Neural crest cell (in vitro differentiated cells): ENCODE measurements around the gene PLB1. TPM values are rescaled to one million over a fixed set of nuclear protein-coding genes. Genes with fewer than 3 reads are reported as not detected.

Experiments used
- DNase-seq: peaks from one replicate; pipeline ENCODE4 v3.0.0; 2021; ENCODE audit warnings: low read depth, mixed read lengths, low spot score
- H3K27ac Mint-ChIP-seq: one replicate; pipeline ENCODE4 v1.8.0; 2021; ENCODE audit warnings: mild to moderate bottlenecking, mixed read lengths; ENCODE audit not compliant: unreplicated experiment
- H3K27me3 Mint-ChIP-seq: 2 replicates; pipeline ENCODE4 v1.8.0; 2021; ENCODE audit warnings: low read depth, mild to moderate bottlenecking, mixed read lengths
- H3K36me3 Mint-ChIP-seq: 2 replicates; pipeline ENCODE4 v1.8.0; 2021; ENCODE audit warnings: low read depth, mild to moderate bottlenecking, mixed read lengths
- H3K4me1 Mint-ChIP-seq: 2 replicates; pipeline ENCODE4 v1.8.0; 2021; ENCODE audit warnings: mixed read lengths
- H3K4me3 Mint-ChIP-seq: one replicate; pipeline ENCODE4 v1.8.0; 2021; ENCODE audit warnings: mild to moderate bottlenecking, mixed read lengths
- H3K9me3 Mint-ChIP-seq: 2 replicates; pipeline ENCODE4 v1.8.0; 2021; ENCODE audit warnings: mixed read lengths
- CTCF ChIP-seq: fragments of 200-600 bp; sonication (generic); conservative IDR thresholded peaks from 2 replicates; pipeline ENCODE4 v1.5.0; 2021; ENCODE audit warnings: antibody characterized with exemption, mild to moderate bottlenecking
- total RNA-seq: library from RNA; stranded (reverse); gene quantifications from 2 replicates; pipeline ENCODE4 v1.2.1, GENCODE V29; 2021

Gene PLB1
- total RNA-seq, 1 donor from 2014 or later: 0.16 TPM

- no peak overlapping the region for H3K4me3 Mint-ChIP-seq
- H3K27ac Mint-ChIP-seq: no peak overlapping the region
- no peaks in the 10 kb centered on the region for H3K4me1 Mint-ChIP-seq
- H3K9me3 Mint-ChIP-seq: no peaks in the 10 kb centered on the region
- H3K36me3 Mint-ChIP-seq: no peaks in the 10 kb centered on the region
- DNase-seq: no peak
- no peak for TF ChIP-seq CTCF
- H3K27me3 Mint-ChIP-seq: no peaks in the 10 kb centered on the region
Observed at GRCh38 chr2:28453396-28453795, 42.5 kb upstream of the PLB1 start.

GRCh38 chr2:28454016-28454930 is 41.6 kb upstream of the PLB1 start:
- Mint-ChIP-seq H3K27ac (no peak overlapping the region), H3K4me1 (no peaks in the 10 kb centered on the region), H3K4me3 (no peak overlapping the region), H3K27me3 (no peaks in the 10 kb centered on the region), H3K9me3 (no peaks in the 10 kb centered on the region), H3K36me3 (no peaks in the 10 kb centered on the region)
- DNase-seq: no peak
- TF ChIP-seq CTCF: no peak

- TF ChIP-seq CTCF: no peak
- no peak overlapping the region for H3K4me3 Mint-ChIP-seq
- H3K27ac Mint-ChIP-seq: no peak overlapping the region
- DNase-seq: no peak
- peaks cover 7% of the 10 kb centered on the region for H3K27me3 Mint-ChIP-seq
- H3K36me3 Mint-ChIP-seq: no peaks in the 10 kb centered on the region
- H3K9me3 Mint-ChIP-seq: peaks cover 4% of the 10 kb centered on the region
- H3K4me1 Mint-ChIP-seq: no peaks in the 10 kb centered on the region
Observed at GRCh38 chr2:28457237-28457636, 38.6 kb upstream of the PLB1 start.

GRCh38 chr2:28461056-28461455 is 34.8 kb upstream of the PLB1 start:
- Mint-ChIP-seq H3K9me3 (peaks cover 11% of the 10 kb centered on the region), H3K36me3 (no peaks in the 10 kb centered on the region), H3K4me3 (no peak overlapping the region), H3K27me3 (peaks cover 10% of the 10 kb centered on the region), H3K27ac (no peak overlapping the region), H3K4me1 (no peaks in the 10 kb centered on the region)
- DNase-seq: no peak
- no peak for TF ChIP-seq CTCF

GRCh38 chr2:28462122-28462521 is 33.7 kb upstream of the PLB1 start:
- DNase-seq: no peak
- H3K4me1 Mint-ChIP-seq: no peaks in the 10 kb centered on the region
- H3K27ac Mint-ChIP-seq: no peak overlapping the region

More at GRCh38 chr2:28462122-28462521, 33.7 kb upstream of the PLB1 start:
- Mint-ChIP-seq H3K9me3 (peaks cover 11% of the 10 kb centered on the region), H3K36me3 (no peaks in the 10 kb centered on the region), H3K4me3 (no peak overlapping the region), H3K27me3 (peaks cover 10% of the 10 kb centered on the region)
- TF ChIP-seq CTCF: no peak
